Epidermal melanocyte (primary cell): Measurements from ENCODE around the gene BLOC1S4.

ENCODE experiments used
- DNase-seq: peaks from one replicate; pipeline ENCODE4 v3.0.0; 2011; ENCODE audit warnings: low spot score; ENCODE audit not compliant: insufficient read length

Gene BLOC1S4

GRCh38 chr4:6763330-6763851 is 47.4 kb downstream of the BLOC1S4 start:
- no peak for DNase-seq

GRCh38 chr4:6764976-6765620 is 49.1 kb downstream of the BLOC1S4 start:
- DNase-seq: no peak

GRCh38 chr4:6765703-6766102 is 49.7 kb downstream of the BLOC1S4 start:
- no peak for DNase-seq
